RWPE2 (cell line): ENCODE data around the gene CCND3.

Source experiments
- ATAC-seq: fragments of 200-7000 bp; cut with Tn5 transposase; 3 replicates; pipeline ENCODE4 v1.9.1; 2021; ENCODE audit warnings: low read depth
- DNase-seq: peaks from one replicate; pipeline ENCODE4 v3.0.0-alpha.2; 2020; ENCODE audit warnings: low spot score
- H3K27ac ChIP-seq: fragments of 450-650 bp; 2 replicates; pipeline ENCODE4 v1.5.1; 2017; ENCODE audit warnings: mild to moderate bottlenecking; ENCODE audit not compliant: poor library complexity, severe bottlenecking
- H3K27me3 ChIP-seq: fragments of 250-450 bp; sonication (Bioruptor Pico); 2 replicates; pipeline ENCODE4 v1.5.1; 2021; ENCODE audit warnings: mild to moderate bottlenecking, moderate library complexity; ENCODE audit not compliant: insufficient read depth, poor library complexity, severe bottlenecking
- H3K36me3 ChIP-seq: fragments of 250-450 bp; sonication (Bioruptor Pico); 2 replicates; pipeline ENCODE4 v1.5.1; 2020; ENCODE audit warnings: low read depth, mild to moderate bottlenecking, moderate library complexity
- H3K4me1 ChIP-seq: fragments of 250-450 bp; sonication (Bioruptor Pico); 2 replicates; pipeline ENCODE4 v1.5.1; 2021; ENCODE audit warnings: mild to moderate bottlenecking, moderate library complexity; ENCODE audit not compliant: insufficient read depth, poor library complexity, severe bottlenecking
- H3K4me3 ChIP-seq: fragments of 250-450 bp; sonication (Bioruptor Pico); 2 replicates; pipeline ENCODE4 v1.5.1; 2021; ENCODE audit warnings: mild to moderate bottlenecking, moderate library complexity; ENCODE audit not compliant: severe bottlenecking
- H3K9me3 ChIP-seq: fragments of 250-450 bp; sonication (Bioruptor Pico); 2 replicates; pipeline ENCODE4 v1.5.1; 2021; ENCODE audit warnings: mild to moderate bottlenecking, moderate library complexity; ENCODE audit not compliant: severe bottlenecking
- TF ChIP-seq, protein P1 (sequence below): fragments of 450-650 bp; IDR thresholded peaks from one replicate; pipeline ENCODE4 v1.5.1; 2017; ENCODE audit warnings: mild to moderate bottlenecking, moderate library complexity; ENCODE audit not compliant: poor library complexity, severe bottlenecking

CCND3 gene

DNA sequence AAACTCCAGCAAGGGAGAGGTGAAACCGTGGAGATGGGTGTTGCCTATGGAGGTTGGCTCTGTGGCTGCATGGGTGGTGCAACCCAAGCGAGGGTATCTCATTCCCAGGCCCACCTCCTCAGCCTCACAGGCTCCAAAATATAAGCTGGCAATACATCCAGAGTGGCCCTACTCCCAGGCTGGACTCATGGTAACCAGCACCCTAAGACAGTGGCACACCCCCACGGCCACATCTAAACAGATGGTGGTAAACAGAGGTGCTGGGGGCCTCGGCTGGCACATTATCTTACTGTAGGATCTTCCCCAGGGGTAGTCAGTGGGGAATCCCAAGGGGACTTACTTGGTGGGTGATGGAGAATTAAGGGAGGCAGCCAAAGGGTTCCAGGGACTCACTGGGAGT lies 33.7 kb upstream of the CCND3 start:
- Histone ChIP-seq H3K27ac (no peak overlapping the region), H3K4me1 (peaks cover 7% of the 10 kb centered on the region), H3K27me3 (no peaks in the 10 kb centered on the region), H3K4me3 (no peak overlapping the region), H3K36me3 (no peaks in the 10 kb centered on the region), H3K9me3 (no peaks in the 10 kb centered on the region)
- no peak for DNase-seq
- TF ChIP-seq, protein P1, sequence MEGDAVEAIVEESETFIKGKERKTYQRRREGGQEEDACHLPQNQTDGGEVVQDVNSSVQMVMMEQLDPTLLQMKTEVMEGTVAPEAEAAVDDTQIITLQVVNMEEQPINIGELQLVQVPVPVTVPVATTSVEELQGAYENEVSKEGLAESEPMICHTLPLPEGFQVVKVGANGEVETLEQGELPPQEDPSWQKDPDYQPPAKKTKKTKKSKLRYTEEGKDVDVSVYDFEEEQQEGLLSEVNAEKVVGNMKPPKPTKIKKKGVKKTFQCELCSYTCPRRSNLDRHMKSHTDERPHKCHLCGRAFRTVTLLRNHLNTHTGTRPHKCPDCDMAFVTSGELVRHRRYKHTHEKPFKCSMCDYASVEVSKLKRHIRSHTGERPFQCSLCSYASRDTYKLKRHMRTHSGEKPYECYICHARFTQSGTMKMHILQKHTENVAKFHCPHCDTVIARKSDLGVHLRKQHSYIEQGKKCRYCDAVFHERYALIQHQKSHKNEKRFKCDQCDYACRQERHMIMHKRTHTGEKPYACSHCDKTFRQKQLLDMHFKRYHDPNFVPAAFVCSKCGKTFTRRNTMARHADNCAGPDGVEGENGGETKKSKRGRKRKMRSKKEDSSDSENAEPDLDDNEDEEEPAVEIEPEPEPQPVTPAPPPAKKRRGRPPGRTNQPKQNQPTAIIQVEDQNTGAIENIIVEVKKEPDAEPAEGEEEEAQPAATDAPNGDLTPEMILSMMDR = no peak
- ATAC-seq = no peak

DNA sequence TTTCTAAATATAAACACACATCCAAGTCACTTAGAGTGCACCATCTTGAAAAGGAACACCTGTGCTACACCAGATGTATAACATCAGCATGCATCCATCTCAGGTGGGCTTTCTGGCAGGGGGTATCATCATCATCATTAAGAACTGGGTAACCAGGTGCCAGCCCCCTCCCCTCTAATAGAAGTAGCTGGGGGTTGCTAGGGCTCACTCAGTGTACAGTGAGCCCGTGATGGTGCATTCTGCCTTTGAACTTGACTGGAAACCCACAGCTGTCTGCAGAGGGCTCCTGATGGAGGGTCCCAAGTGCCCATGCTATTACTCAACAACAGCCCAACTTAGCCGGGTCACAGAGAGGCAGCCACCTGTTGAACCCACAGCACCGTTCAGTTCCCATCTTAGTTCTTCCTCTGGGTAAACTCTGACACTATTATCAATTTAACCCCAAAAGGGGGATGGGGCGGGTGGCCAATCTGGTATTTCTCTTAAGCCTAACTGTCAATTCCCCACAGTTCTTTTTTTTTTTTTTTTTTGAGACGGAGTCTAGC lies 32.7 kb upstream of the CCND3 start:
- TF ChIP-seq, protein P1 = no peak
- Histone ChIP-seq H3K9me3 (no peaks in the 10 kb centered on the region), H3K4me1 (peaks cover 10% of the 10 kb centered on the region), H3K36me3 (no peaks in the 10 kb centered on the region), H3K27me3 (no peaks in the 10 kb centered on the region), H3K27ac (no peak overlapping the region), H3K4me3 (no peak overlapping the region)
- no peak for DNase-seq
- ATAC-seq = no peak

GRCh38 chr6:41972826-41973225 lies 31.2 kb upstream of the CCND3 start:
- no peak overlapping the region for H3K27ac ChIP-seq
- no peak for DNase-seq

GRCh38 chr6:41970436-41970846 lies 28.8 kb upstream of the CCND3 start:
- H3K9me3 ChIP-seq = no peaks in the 10 kb centered on the region
- peak overlapping the region; percentile 4 for H3K27ac ChIP-seq
- DNase-seq (no peak), ATAC-seq (peak; percentile 56; the same call in 2 of the 3 replicates)
- H3K4me1 ChIP-seq = peaks cover 31% of the 10 kb centered on the region
- TF ChIP-seq, protein P1 = no peak
- H3K27me3 ChIP-seq = no peaks in the 10 kb centered on the region
- H3K36me3 ChIP-seq = no peaks in the 10 kb centered on the region
- H3K4me3 ChIP-seq = no peak overlapping the region

More at GRCh38 chr6:41972826-41973225, 31.2 kb upstream of the CCND3 start:
- no peaks in the 10 kb centered on the region for H3K27me3 ChIP-seq
- H3K4me3 ChIP-seq = no peak overlapping the region
- no peaks in the 10 kb centered on the region for H3K9me3 ChIP-seq
- no peaks in the 10 kb centered on the region for H3K36me3 ChIP-seq
- no peak for ATAC-seq
- H3K4me1 ChIP-seq = peaks cover 14% of the 10 kb centered on the region
- TF ChIP-seq, protein P1 = no peak

- no peak for DNase-seq
- TF ChIP-seq, protein P1 = no peak
- Histone ChIP-seq H3K9me3 (no peaks in the 10 kb centered on the region), H3K4me3 (no peak overlapping the region), H3K4me1 (peaks cover 31% of the 10 kb centered on the region), H3K27me3 (no peaks in the 10 kb centered on the region), H3K27ac (peak overlapping the region; percentile 79), H3K36me3 (no peaks in the 10 kb centered on the region)
- ATAC-seq = peak; percentile 71
Measured at GRCh38 chr6:41967312-41968287, 26.0 kb upstream of the CCND3 start.
